Stimulated activated naive B cell treated with anti-CD40 and anti-IgM and Interleukin-4, amounts not matched to agents 10 μg/mL and 1 μg/mL and 100 μg/mL, for 72 hours (primary cell): Measurements from ENCODE around the gene ARHGDIA.
"Not testable (repeated sequence)": the region's sequence is repeated elsewhere in the genome, so short reads cannot be mapped to it uniquely, and the experiment has no call there.

Experiments
- ATAC-seq, 2 donors: fragments of 150-1000 bp; cut with Tn5 transposase; replicated peaks; 2 replicates each; pipeline ENCODE4 v1.10.0; 2021; ENCODE audit warnings: moderate library complexity in 1 of 2
- DNase-seq: peaks from one replicate; pipeline ENCODE4 v3.0.0; 2021
- H3K27ac Mint-ChIP-seq: one replicate; pipeline ENCODE4 v1.8.0; 2022; ENCODE audit warnings: mild to moderate bottlenecking, mixed read lengths
- H3K27me3 Mint-ChIP-seq, 2 donors: one replicate each; pipeline ENCODE4 v1.8.0; 2022; ENCODE audit warnings: mixed read lengths in 2 of 2
- H3K36me3 Mint-ChIP-seq, 2 donors: one replicate each; pipeline ENCODE4 v1.8.0; 2022; ENCODE audit warnings: mixed read lengths in 2 of 2, mild to moderate bottlenecking in 1 of 2
- H3K4me1 Mint-ChIP-seq, 2 donors: one replicate each; pipeline ENCODE4 v1.8.0; 2022; ENCODE audit warnings: mixed read lengths in 2 of 2, mild to moderate bottlenecking in 1 of 2
- H3K4me3 Mint-ChIP-seq, 2 donors: one replicate each; pipeline ENCODE4 v1.8.0; 2022; ENCODE audit warnings: mild to moderate bottlenecking in 2 of 2, mixed read lengths in 2 of 2, moderate library complexity in 1 of 2
- H3K9me3 Mint-ChIP-seq, 2 donors: one replicate each; pipeline ENCODE4 v1.8.0; 2022; ENCODE audit warnings: mixed read lengths in 2 of 2, mild to moderate bottlenecking in 1 of 2

ARHGDIA gene

GRCh38 chr17:81870981-81871386, at the start of gene ARHGDIA:
Gene ARHGDIA, minus strand, starts transcription at chr17:81871337. Its CDS starts 1,407 bp downstream, at chr17:81869930.
- peak within 1 kb of the TSS; percentile 89 for H3K4me3 Mint-ChIP-seq
- H3K4me1 Mint-ChIP-seq = peaks cover 33 to 55% of the 10 kb centered on the region in 2 donors
- H3K27ac Mint-ChIP-seq = peak within 1 kb of the TSS; percentile 99
- no peaks in the 10 kb centered on the region for H3K9me3 Mint-ChIP-seq
- H3K27me3 Mint-ChIP-seq = no peaks in the 10 kb centered on the region
- ATAC-seq (peak; percentile 65 to 74), DNase-seq (no peak)
- peaks cover 34 to 38% of the 10 kb centered on the region in 2 donors for H3K36me3 Mint-ChIP-seq

- Mint-ChIP-seq H3K9me3 (no peaks in the 10 kb centered on the region), H3K36me3 (peaks cover 40 to 59% of the 10 kb centered on the region in 2 donors), H3K27me3 (no peaks in the 10 kb centered on the region), H3K27ac (peak overlapping the region; percentile 90), H3K4me1 (peaks cover 44 to 66% of the 10 kb centered on the region in 2 donors), H3K4me3 (no peak overlapping the region)
- ATAC-seq = no peak
- no peak for DNase-seq
Observed at GRCh38 chr17:81918832-81919545, 47.9 kb upstream of the ARHGDIA start.

- peaks cover 43 to 61% of the 10 kb centered on the region in 2 donors for H3K4me1 Mint-ChIP-seq
- peak; percentile 29 to 38 for ATAC-seq
- H3K36me3 Mint-ChIP-seq = peaks cover 41 to 62% of the 10 kb centered on the region in 2 donors
- not testable (repeated sequence) for H3K9me3 Mint-ChIP-seq, DNase-seq, H3K27me3 Mint-ChIP-seq
- peak overlapping the region; percentile 88 to 96 for H3K4me3 Mint-ChIP-seq
- peak overlapping the region; percentile 96 for H3K27ac Mint-ChIP-seq
Observed at GRCh38 chr17:81918333-81918669, 47.2 kb upstream of the ARHGDIA start.

GRCh38 chr17:81917565-81918332, 46.6 kb upstream of the ARHGDIA start, which contains the start of gene SIRT7:
Gene SIRT7, minus strand, starts transcription at chr17:81918176. Its CDS starts 45 bp downstream, at chr17:81918131.
- peak; percentile 88 to 92 for ATAC-seq
- H3K4me3 Mint-ChIP-seq = peak within 1 kb of the TSS; percentile 88 to 96
- H3K27me3 Mint-ChIP-seq = no peaks in the 10 kb centered on the region
- H3K27ac Mint-ChIP-seq = peak within 1 kb of the TSS; percentile 96
- peaks cover 44 to 65% of the 10 kb centered on the region in 2 donors for H3K36me3 Mint-ChIP-seq
- no peaks in the 10 kb centered on the region for H3K9me3 Mint-ChIP-seq
- peaks cover 39 to 61% of the 10 kb centered on the region in 2 donors for H3K4me1 Mint-ChIP-seq
- DNase-seq = peak; percentile 56

GRCh38 chr17:81916234-81917001, 45.3 kb upstream of the ARHGDIA start:
- Mint-ChIP-seq H3K36me3 (peaks cover 46 to 67% of the 10 kb centered on the region in 2 donors), H3K27me3 (no peaks in the 10 kb centered on the region), H3K27ac (no peak overlapping the region), H3K4me1 (peaks cover 38 to 58% of the 10 kb centered on the region in 2 donors), H3K9me3 (no peaks in the 10 kb centered on the region), H3K4me3 (peak overlapping the region; percentile 88 to 96)
- no peak for DNase-seq
- ATAC-seq = no peak

- H3K4me3 Mint-ChIP-seq = no peak overlapping the region
- H3K27me3 Mint-ChIP-seq = no peaks in the 10 kb centered on the region
- DNase-seq (no peak), ATAC-seq (no peak)
- no peaks in the 10 kb centered on the region for H3K9me3 Mint-ChIP-seq
- peaks cover 42 to 61% of the 10 kb centered on the region in 2 donors for H3K36me3 Mint-ChIP-seq
- no peak overlapping the region for H3K27ac Mint-ChIP-seq
- H3K4me1 Mint-ChIP-seq = peaks cover 36 to 52% of the 10 kb centered on the region in 2 donors
Observed at GRCh38 chr17:81915331-81915730, 44.2 kb upstream of the ARHGDIA start.

GRCh38 chr17:81914103-81914850, 43.1 kb upstream of the ARHGDIA start:
- H3K27ac Mint-ChIP-seq = no peak overlapping the region
- H3K4me3 Mint-ChIP-seq = no peak overlapping the region
- H3K9me3 Mint-ChIP-seq = no peaks in the 10 kb centered on the region
- H3K27me3 Mint-ChIP-seq = no peaks in the 10 kb centered on the region
- H3K36me3 Mint-ChIP-seq = peaks cover 39 to 54% of the 10 kb centered on the region in 2 donors
- peaks cover 38 to 53% of the 10 kb centered on the region in 2 donors for H3K4me1 Mint-ChIP-seq
- DNase-seq (no peak), ATAC-seq (no peak)

GRCh38 chr17:81913394-81914102, 42.4 kb upstream of the ARHGDIA start:
- H3K36me3 Mint-ChIP-seq = peaks cover 35 to 48% of the 10 kb centered on the region in 2 donors
- no peaks in the 10 kb centered on the region for H3K27me3 Mint-ChIP-seq
- H3K27ac Mint-ChIP-seq = no peak overlapping the region
- H3K4me1 Mint-ChIP-seq = peaks cover 33 to 48% of the 10 kb centered on the region in 2 donors
- H3K9me3 Mint-ChIP-seq = no peaks in the 10 kb centered on the region
- no peak for DNase-seq
- ATAC-seq = no peak
- peak overlapping the region in 1 of 2 donors; percentile 16 for H3K4me3 Mint-ChIP-seq

- peaks cover 28 to 41% of the 10 kb centered on the region in 2 donors for H3K4me1 Mint-ChIP-seq
- H3K36me3 Mint-ChIP-seq = peaks cover 39 to 50% of the 10 kb centered on the region in 2 donors
- H3K9me3 Mint-ChIP-seq = no peaks in the 10 kb centered on the region
- ATAC-seq = no peak
- no peaks in the 10 kb centered on the region for H3K27me3 Mint-ChIP-seq
- peak overlapping the region; percentile 13 to 16 for H3K4me3 Mint-ChIP-seq
- H3K27ac Mint-ChIP-seq = no peak overlapping the region
- no peak for DNase-seq
Observed at GRCh38 chr17:81912441-81913309, 41.5 kb upstream of the ARHGDIA start.

GRCh38 chr17:81911969-81912368, 40.8 kb upstream of the ARHGDIA start:
- peaks cover 44 to 46% of the 10 kb centered on the region in 2 donors for H3K36me3 Mint-ChIP-seq
- ATAC-seq = no peak
- H3K4me1 Mint-ChIP-seq = peaks cover 24 to 36% of the 10 kb centered on the region in 2 donors
- no peaks in the 10 kb centered on the region for H3K9me3 Mint-ChIP-seq
- no peaks in the 10 kb centered on the region for H3K27me3 Mint-ChIP-seq
- H3K27ac Mint-ChIP-seq = peak overlapping the region; percentile 69
- no peak for DNase-seq
- H3K4me3 Mint-ChIP-seq = peak overlapping the region; percentile 11 to 13

- Mint-ChIP-seq H3K27me3 (no peaks in the 10 kb centered on the region), H3K27ac (peak within 1 kb of the TSS; percentile 69), H3K4me1 (peaks cover 21 to 31% of the 10 kb centered on the region in 2 donors), H3K36me3 (peaks cover 46% of the 10 kb centered on the region in 2 donors), H3K4me3 (peak within 1 kb of the TSS; percentile 81 to 86), H3K9me3 (no peaks in the 10 kb centered on the region)
- DNase-seq = peak; percentile 85
- ATAC-seq = peak; percentile 92 to 94
Observed at GRCh38 chr17:81911277-81911961, 40.3 kb upstream of the ARHGDIA start, which contains the start of gene PCYT2. Gene PCYT2, minus strand, starts transcription at chr17:81911399. Its CDS starts 44 bp downstream, at chr17:81911355.

GRCh38 chr17:81910840-81911276, 39.7 kb upstream of the ARHGDIA start:
- Mint-ChIP-seq H3K4me1 (peaks cover 20 to 31% of the 10 kb centered on the region in 2 donors), H3K27me3 (no peaks in the 10 kb centered on the region), H3K36me3 (peaks cover 43 to 45% of the 10 kb centered on the region in 2 donors), H3K4me3 (peak overlapping the region; percentile 81 to 86), H3K27ac (no peak overlapping the region), H3K9me3 (no peaks in the 10 kb centered on the region)
- ATAC-seq (peak; percentile 48 to 56), DNase-seq (no peak)
